Left cardiac atrium (tissue), 4 donors: ENCODE data around the gene USP48. TPM values are rescaled to one million over a fixed set of nuclear protein-coding genes. Genes with fewer than 3 reads are reported as not detected.
"Not testable (repeated sequence)": the region's sequence is repeated elsewhere in the genome, so short reads cannot be mapped to it uniquely, and the experiment has no call there.

Experiments used
- ATAC-seq, 2 donors: fragments of 200-7000 bp; cut with Tn5 transposase; one replicate each; pipeline ENCODE4 v1.9.1; 2020; ENCODE audit warnings: mild to moderate bottlenecking in 2 of 2, moderate library complexity in 2 of 2
- DNase-seq: peaks from one replicate; pipeline ENCODE4 v3.0.0-alpha.2; 2020
- intact Hi-C, 2 donors: fragments of 100-400 bp; cut with DNase I; formaldehyde crosslinking; loops; one replicate each; pipeline versions ENCODE4 v1.14.1 to v1.15.1; 2022 to 2023
- total RNA-seq, 2 donors: library from RNA; stranded (reverse); fragmentation: NEBNext Ultra II Directional; extraction: Animal tissue kit (Norgen Biotek cat#: 25700); gene quantifications; one replicate each; pipeline ENCODE4 v1.2.1, GENCODE V29; 2021
- donor health status: DM: no; HTN: yes; CAD: no.
- donor health status: DM: no; HTN: yes; CAD: no; lungs with severe emphysema.
- donor health status: DM: yes; HTN: yes; CAD: no.
- donor health status: Dilated cardiomyopathy.

USP48 gene
- total RNA-seq, 2 donors from 2014 or later, result 41.1 to 41.3 TPM

- intact Hi-C loops, result no loop called here
- ATAC-seq, result no peak
- no peak for DNase-seq
Observed at GRCh38 chr1:21636029-21636428, 146.9 kb downstream of the USP48 start.

- DNase-seq (no peak), ATAC-seq (no peak)
- intact Hi-C loops, result no loop called here
Observed at GRCh38 chr1:21634806-21635535, 148.0 kb downstream of the USP48 start.

GRCh38 chr1:21633992-21634805 is 148.8 kb downstream of the USP48 start:
- no peak for DNase-seq
- ATAC-seq, result no peak
- intact Hi-C loops, result no loop called here

GRCh38 chr1:21633141-21633755 is 149.7 kb downstream of the USP48 start:
- no peak for DNase-seq
- ATAC-seq, result no peak

GRCh38 chr1:21631944-21632887 is 150.7 kb downstream of the USP48 start:
- intact Hi-C loops, result no loop called here
- DNase-seq, result no peak
- peak in 1 of 2 donors; percentile 29 for ATAC-seq

More at GRCh38 chr1:21633141-21633755, 149.7 kb downstream of the USP48 start:
- intact Hi-C loops, result no loop called here

- intact Hi-C loops, result not testable (repeated sequence)
Observed at GRCh38 chr1:21631590-21631943, 151.4 kb downstream of the USP48 start.

GRCh38 chr1:21630571-21631343 is 152.2 kb downstream of the USP48 start:
- DNase-seq (no peak), ATAC-seq (no peak)
- intact Hi-C loops, result no loop called here

More at GRCh38 chr1:21631590-21631943, 151.4 kb downstream of the USP48 start:
- not testable (repeated sequence) for ATAC-seq, DNase-seq

GRCh38 chr1:21629971-21630370 is 153.0 kb downstream of the USP48 start:
- DNase-seq (no peak), ATAC-seq (no peak)
- intact Hi-C loops, result no loop called here

- intact Hi-C loops, result no loop called here
- ATAC-seq (no peak), DNase-seq (no peak)
Observed at GRCh38 chr1:21628798-21629393, 154.1 kb downstream of the USP48 start.

Other genes with a start within 250 kb of the USP48 start
- 10 to 100 TPM; 10.5 to 16.4 TPM for gene RAP1GAP, start 113.8 kb downstream of the USP48 start, total RNA-seq
- gene LDLRAD2, start 29.1 kb upstream of the USP48 start, total RNA-seq, result under 1 TPM in 1 of 2 donors, not detected in 1; 0.16 TPM
- gene HSPG2, start 154.2 kb upstream of the USP48 start, total RNA-seq, result 100 to 1,000 TPM; 307 to 608 TPM
- gene CELA3B, start 193.9 kb upstream of the USP48 start, total RNA-seq, result not detected
- not detected for gene CELA3A, start 218.5 kb upstream of the USP48 start, total RNA-seq